IMR-90 (cell line): Measurements from ENCODE around the gene DYRK1A.

Experiments used
- BHLHE40 ChIP-seq: fragments of 150-350 bp; IDR thresholded peaks from 2 replicates; pipeline ENCODE4 v1.6.1; 2016; ENCODE audit warnings: mild to moderate bottlenecking, low read depth, low read length
- CEBPB ChIP-seq: IDR thresholded peaks from 2 replicates; pipeline ENCODE4 v1.6.1; 2012; ENCODE audit warnings: low read depth, low read length, improper control_type of control experiment
- CHD1 ChIP-seq: IDR thresholded peaks from 2 replicates; pipeline ENCODE4 v1.6.1; 2012; ENCODE audit warnings: low read depth, low read length, improper control_type of control experiment
- MAFK ChIP-seq: IDR thresholded peaks from 2 replicates; pipeline ENCODE4 v1.6.1; 2012; ENCODE audit warnings: low read depth, low read length, improper control_type of control experiment
- MAZ ChIP-seq: IDR thresholded peaks from 2 replicates; pipeline ENCODE4 v1.6.1; 2012; ENCODE audit warnings: low read depth, mild to moderate bottlenecking, low read length, improper control_type of control experiment, moderate library complexity, borderline replicate concordance
- POLR2A ChIP-seq: IDR thresholded peaks from 2 replicates; pipeline ENCODE4 v1.6.1; 2012; ENCODE audit warnings: mild to moderate bottlenecking, low read depth, low read length
- RAD21 ChIP-seq: IDR thresholded peaks from 2 replicates; pipeline ENCODE4 v1.6.1; 2012; ENCODE audit warnings: low read length, improper control_type of control experiment
- RFX5 ChIP-seq: IDR thresholded peaks from 2 replicates; pipeline ENCODE4 v1.8.0; 2012; ENCODE audit warnings: low read depth, mild to moderate bottlenecking, low read length, moderate library complexity
- SMC3 ChIP-seq: fragments of 150-350 bp; IDR thresholded peaks from 2 replicates; pipeline ENCODE4 v1.6.1; 2016; ENCODE audit warnings: low read depth, mild to moderate bottlenecking, antibody characterized with exemption, low read length, moderate library complexity
- TF ChIP-seq, protein P1 (sequence below): conservative IDR thresholded peaks from 2 replicates; pipeline ENCODE4 v1.5.1; 2012; ENCODE audit warnings: mild to moderate bottlenecking, low read depth, low read length, improper control_type of control experiment
- TF ChIP-seq, protein P2 (sequence below): fragments of 150-350 bp; IDR thresholded peaks from 2 replicates; pipeline ENCODE4 v1.6.1; 2016; ENCODE audit warnings: low read depth, mild to moderate bottlenecking, low read length, moderate library complexity, borderline replicate concordance
- TF ChIP-seq, protein P3 (sequence below): fragments of 150-350 bp; IDR thresholded peaks from 2 replicates; pipeline ENCODE4 v1.6.1; 2017; ENCODE audit warnings: mild to moderate bottlenecking, antibody characterized with exemption, low read length, low read depth

DNA sequence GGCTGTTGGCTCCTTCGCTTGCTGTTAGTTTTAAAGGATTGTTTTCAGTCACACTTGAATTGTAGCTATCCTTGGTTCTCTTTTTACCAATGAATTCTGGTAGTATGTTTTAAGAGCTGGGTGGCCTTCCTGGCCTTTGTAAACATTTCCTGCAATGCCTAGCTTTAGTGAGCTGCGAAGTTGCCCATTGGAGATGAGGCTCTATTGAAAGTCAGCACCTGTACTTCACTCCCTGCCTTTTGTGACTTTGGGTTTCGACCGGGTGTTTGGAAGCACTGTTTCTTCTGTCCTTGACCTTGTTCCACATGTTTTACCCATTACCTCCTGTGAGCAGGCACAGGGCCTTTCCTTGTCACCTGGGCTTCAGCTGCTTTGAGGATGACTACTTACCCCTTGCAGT is 64.7 kb downstream of the DYRK1A start:
- TF ChIP-seq, protein P1, sequence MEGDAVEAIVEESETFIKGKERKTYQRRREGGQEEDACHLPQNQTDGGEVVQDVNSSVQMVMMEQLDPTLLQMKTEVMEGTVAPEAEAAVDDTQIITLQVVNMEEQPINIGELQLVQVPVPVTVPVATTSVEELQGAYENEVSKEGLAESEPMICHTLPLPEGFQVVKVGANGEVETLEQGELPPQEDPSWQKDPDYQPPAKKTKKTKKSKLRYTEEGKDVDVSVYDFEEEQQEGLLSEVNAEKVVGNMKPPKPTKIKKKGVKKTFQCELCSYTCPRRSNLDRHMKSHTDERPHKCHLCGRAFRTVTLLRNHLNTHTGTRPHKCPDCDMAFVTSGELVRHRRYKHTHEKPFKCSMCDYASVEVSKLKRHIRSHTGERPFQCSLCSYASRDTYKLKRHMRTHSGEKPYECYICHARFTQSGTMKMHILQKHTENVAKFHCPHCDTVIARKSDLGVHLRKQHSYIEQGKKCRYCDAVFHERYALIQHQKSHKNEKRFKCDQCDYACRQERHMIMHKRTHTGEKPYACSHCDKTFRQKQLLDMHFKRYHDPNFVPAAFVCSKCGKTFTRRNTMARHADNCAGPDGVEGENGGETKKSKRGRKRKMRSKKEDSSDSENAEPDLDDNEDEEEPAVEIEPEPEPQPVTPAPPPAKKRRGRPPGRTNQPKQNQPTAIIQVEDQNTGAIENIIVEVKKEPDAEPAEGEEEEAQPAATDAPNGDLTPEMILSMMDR = no peak
- TF ChIP-seq POLR2A = no peak
- TF ChIP-seq CHD1 = no peak
- TF ChIP-seq MAFK = no peak
- no peak for TF ChIP-seq MAZ
- no peak for TF ChIP-seq BHLHE40
- TF ChIP-seq CEBPB = no peak
- TF ChIP-seq RAD21 = no peak
- TF ChIP-seq RFX5 = no peak
- TF ChIP-seq, protein P2, sequence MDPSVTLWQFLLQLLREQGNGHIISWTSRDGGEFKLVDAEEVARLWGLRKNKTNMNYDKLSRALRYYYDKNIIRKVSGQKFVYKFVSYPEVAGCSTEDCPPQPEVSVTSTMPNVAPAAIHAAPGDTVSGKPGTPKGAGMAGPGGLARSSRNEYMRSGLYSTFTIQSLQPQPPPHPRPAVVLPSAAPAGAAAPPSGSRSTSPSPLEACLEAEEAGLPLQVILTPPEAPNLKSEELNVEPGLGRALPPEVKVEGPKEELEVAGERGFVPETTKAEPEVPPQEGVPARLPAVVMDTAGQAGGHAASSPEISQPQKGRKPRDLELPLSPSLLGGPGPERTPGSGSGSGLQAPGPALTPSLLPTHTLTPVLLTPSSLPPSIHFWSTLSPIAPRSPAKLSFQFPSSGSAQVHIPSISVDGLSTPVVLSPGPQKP = no peak
- TF ChIP-seq, protein P3, sequence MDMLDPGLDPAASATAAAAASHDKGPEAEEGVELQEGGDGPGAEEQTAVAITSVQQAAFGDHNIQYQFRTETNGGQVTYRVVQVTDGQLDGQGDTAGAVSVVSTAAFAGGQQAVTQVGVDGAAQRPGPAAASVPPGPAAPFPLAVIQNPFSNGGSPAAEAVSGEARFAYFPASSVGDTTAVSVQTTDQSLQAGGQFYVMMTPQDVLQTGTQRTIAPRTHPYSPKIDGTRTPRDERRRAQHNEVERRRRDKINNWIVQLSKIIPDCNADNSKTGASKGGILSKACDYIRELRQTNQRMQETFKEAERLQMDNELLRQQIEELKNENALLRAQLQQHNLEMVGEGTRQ = no peak
- TF ChIP-seq SMC3 = no peak
